Astrocyte of the cerebellum (primary cell): ENCODE results near the gene FOXO6.

Experiments
- DNase-seq: peaks from one replicate; pipeline ENCODE4 v3.0.0-alpha.2; 2011; ENCODE audit warnings: low read depth
- H3K4me3 ChIP-seq: 2 replicates; pipeline ENCODE4 v1.5.1; 2011; ENCODE audit warnings: mild to moderate bottlenecking, low read depth, low read length, moderate library complexity
- in situ Hi-C: cut with HindIII; loops from 2 replicates; pipeline ENCODE4 v1.10.0; 2017; ENCODE audit warnings: low sequenced_read_pairs
- TF ChIP-seq, protein P1 (sequence below): IDR thresholded peaks from 2 replicates; pipeline ENCODE4 v1.5.1; 2012; ENCODE audit warnings: low read length, low read depth, moderate library complexity, mild to moderate bottlenecking; ENCODE audit errors: missing control alignments

Gene FOXO6

DNA sequence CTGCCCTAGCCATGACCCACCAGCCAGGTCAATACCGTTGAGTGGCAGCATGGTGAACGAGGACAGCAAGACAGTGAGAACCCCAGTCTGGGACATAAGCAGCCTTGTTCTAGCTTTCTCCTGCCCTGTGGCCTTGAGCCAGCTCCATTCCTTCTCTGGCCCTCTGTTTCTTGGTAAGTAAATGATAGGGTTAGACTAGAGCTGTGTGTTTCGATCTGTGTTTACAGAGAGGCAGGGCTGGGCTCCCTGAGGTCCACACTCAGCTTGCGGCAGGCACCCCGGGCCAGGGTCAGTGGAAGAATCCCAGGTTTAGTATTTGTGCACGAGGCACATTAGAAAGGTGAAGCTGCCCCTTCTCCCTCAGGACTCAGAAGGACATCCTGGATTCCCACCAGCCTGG lies 27.3 kb downstream of the FOXO6 start:
- H3K4me3 ChIP-seq: no peak overlapping the region
- TF ChIP-seq, protein P1, sequence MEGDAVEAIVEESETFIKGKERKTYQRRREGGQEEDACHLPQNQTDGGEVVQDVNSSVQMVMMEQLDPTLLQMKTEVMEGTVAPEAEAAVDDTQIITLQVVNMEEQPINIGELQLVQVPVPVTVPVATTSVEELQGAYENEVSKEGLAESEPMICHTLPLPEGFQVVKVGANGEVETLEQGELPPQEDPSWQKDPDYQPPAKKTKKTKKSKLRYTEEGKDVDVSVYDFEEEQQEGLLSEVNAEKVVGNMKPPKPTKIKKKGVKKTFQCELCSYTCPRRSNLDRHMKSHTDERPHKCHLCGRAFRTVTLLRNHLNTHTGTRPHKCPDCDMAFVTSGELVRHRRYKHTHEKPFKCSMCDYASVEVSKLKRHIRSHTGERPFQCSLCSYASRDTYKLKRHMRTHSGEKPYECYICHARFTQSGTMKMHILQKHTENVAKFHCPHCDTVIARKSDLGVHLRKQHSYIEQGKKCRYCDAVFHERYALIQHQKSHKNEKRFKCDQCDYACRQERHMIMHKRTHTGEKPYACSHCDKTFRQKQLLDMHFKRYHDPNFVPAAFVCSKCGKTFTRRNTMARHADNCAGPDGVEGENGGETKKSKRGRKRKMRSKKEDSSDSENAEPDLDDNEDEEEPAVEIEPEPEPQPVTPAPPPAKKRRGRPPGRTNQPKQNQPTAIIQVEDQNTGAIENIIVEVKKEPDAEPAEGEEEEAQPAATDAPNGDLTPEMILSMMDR: no peak
- no peak for DNase-seq
- in situ Hi-C loops: no loop called here

DNA sequence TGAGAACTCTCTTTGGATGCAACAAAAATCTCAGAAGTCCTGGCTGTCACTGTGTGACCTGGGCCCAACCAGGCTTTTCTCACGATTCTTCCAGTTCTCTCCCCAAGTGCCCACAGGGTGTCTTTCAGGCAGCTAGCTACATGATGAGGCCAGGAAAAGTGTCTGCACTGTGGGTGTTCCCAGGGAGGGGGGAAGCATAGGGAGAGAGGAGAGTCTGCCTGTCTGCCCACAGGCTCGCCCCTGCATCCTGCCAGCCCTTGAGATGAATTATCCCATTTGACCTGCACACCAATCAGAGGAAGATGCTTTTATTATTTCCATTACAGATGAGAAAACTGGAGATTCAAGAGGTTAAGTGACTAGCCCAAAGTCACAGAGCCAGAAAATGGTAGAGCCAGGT lies 27.8 kb downstream of the FOXO6 start:
- in situ Hi-C loops: no loop called here
- no peak for DNase-seq
- TF ChIP-seq, protein P1: no peak
- H3K4me3 ChIP-seq: no peak overlapping the region

DNA sequence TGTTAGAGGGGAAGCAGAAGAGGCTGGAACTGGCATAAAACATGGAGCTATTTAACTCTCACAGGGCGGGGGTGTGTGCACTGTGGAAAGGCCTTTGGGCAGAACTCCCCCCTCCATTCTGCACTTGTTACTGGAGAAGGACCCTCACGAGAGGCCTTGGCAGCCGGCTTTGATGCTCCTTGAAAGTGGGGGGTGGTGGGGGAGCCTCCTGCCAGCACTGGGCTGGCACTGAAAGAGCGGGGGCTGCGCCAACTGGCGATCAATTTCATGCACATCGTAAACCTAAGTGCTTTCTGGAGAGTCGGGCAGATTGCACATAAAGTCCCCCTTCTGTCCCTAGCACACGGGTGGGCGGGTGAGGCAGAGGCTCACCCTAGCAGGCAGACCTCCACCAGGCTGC lies 28.9 kb downstream of the FOXO6 start:
- in situ Hi-C loops: no loop called here
- no peak overlapping the region for H3K4me3 ChIP-seq
- TF ChIP-seq, protein P1: no peak
- no peak for DNase-seq

DNA sequence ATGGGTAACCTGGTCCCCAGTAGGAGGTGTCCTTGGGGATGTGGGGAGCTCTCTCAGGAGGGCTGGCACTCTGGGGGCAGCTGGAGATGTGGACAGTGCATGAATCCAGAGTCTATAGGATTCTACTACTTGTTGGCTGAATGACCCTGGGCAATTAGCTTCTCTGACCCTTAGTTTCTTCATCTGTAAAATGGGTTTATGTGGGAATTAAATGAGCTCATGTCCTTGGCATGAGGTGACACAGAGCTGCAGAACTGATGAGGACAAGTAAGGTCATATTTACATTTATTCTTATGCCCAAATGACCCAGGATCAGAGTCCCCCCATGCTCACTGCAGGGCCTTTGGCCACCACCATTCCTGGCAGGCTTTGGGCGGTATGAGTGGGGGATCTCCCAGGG lies 29.3 kb downstream of the FOXO6 start:
- in situ Hi-C loops: no loop called here
- no peak overlapping the region for H3K4me3 ChIP-seq
- no peak for DNase-seq
- TF ChIP-seq, protein P1: no peak

DNA sequence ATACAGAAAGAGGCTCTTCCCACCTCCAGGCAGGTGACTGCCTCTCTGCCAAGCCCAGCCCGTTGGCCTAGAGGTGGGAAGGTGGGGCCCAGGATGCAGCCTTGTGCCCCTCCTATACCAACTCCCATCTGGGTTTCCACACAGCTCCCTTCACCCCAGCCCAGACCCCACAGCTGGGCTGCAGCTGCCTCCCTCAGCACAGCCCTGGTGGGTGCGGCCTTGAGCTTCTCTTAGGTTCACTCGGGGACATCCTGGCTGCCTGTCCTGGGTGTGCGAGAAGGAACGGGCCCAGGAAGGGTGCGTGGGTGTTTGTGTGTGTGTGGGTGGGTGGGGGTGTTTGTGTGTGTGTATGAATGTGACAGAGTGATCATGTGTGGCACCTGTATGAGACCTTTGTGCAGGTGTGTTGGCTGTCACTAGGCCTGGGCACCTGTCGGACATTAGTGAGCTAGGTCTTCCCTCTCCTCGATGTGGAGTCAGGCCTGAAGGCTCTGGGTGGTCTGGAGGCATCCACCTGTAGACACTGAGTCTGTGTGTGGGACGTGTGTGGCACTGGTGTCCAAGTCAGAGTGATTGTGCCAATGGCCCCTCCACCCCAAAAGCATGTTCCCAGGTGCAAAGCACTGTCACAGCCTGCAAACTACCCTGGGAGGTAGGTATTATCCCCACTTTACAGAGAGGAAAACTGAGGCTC lies 30.7 kb downstream of the FOXO6 start:
- TF ChIP-seq, protein P1: no peak
- no peak overlapping the region for H3K4me3 ChIP-seq
- in situ Hi-C loops: no loop called here
- DNase-seq: no peak

DNA sequence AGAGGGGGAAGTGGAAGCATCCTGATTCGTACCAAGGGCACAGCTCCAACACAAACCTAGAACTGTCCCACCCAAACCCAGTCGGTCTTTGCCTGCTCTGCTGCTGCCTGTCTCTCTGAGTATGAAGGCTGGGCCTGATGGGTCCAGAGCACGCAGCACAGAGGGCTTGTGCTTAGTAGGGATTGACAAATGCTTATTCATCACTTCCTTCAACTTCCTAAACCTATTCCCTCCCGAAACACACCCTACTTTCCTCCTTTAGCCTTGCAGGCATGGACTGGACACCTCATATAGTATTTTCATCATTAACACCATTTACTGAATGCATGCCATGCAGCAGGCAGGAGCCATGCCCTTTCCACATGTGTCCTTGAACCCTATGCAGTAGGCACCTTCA lies 31.3 kb downstream of the FOXO6 start:
- no peak for DNase-seq
- no peak overlapping the region for H3K4me3 ChIP-seq
- in situ Hi-C loops: no loop called here
- TF ChIP-seq, protein P1: no peak
